ENCODE results near the gene ADGRL2.

The ADGRL2 gene

GRCh38 chr1:81808760-81809159 is 8.0 kb downstream of the ADGRL2 start:
- DNase-seq = no peak

GRCh38 chr1:81809808-81810207 is 9.1 kb downstream of the ADGRL2 start:
- no peak for DNase-seq

GRCh38 chr1:81811757-81812371 is 11.1 kb downstream of the ADGRL2 start:
- DNase-seq = no peak

- peak; percentile 26 for DNase-seq
Observed at GRCh38 chr1:81812712-81813111, 12.0 kb downstream of the ADGRL2 start.

GRCh38 chr1:81813691-81814090 is 13.0 kb downstream of the ADGRL2 start:
- DNase-seq = no peak

- DNase-seq = no peak
Observed at GRCh38 chr1:81819613-81820012, 18.9 kb downstream of the ADGRL2 start.

GRCh38 chr1:81820765-81821164 is 20.0 kb downstream of the ADGRL2 start:
- DNase-seq = no peak

GRCh38 chr1:81823082-81823481 is 22.3 kb downstream of the ADGRL2 start:
- DNase-seq = no peak

- DNase-seq = no peak
Observed at GRCh38 chr1:81824759-81825158, 24.0 kb downstream of the ADGRL2 start.

- no peak for DNase-seq
Observed at GRCh38 chr1:81827942-81828341, 27.2 kb downstream of the ADGRL2 start.

- peak; percentile 81 for DNase-seq
Observed at GRCh38 chr1:81832573-81832972, 31.8 kb downstream of the ADGRL2 start.

- no peak for DNase-seq
Observed at GRCh38 chr1:81833722-81834121, 33.0 kb downstream of the ADGRL2 start.

- no peak for DNase-seq
Observed at GRCh38 chr1:81834268-81834667, 33.5 kb downstream of the ADGRL2 start.

- no peak for DNase-seq
Observed at GRCh38 chr1:81834921-81835698, 34.4 kb downstream of the ADGRL2 start.

- no peak for DNase-seq
Observed at GRCh38 chr1:81836007-81836626, 35.4 kb downstream of the ADGRL2 start.

GRCh38 chr1:81838600-81839218 is 38.0 kb downstream of the ADGRL2 start:
- no peak for DNase-seq

GRCh38 chr1:81840805-81841204 is 40.1 kb downstream of the ADGRL2 start:
- no peak for DNase-seq

GRCh38 chr1:81841795-81842194 is 41.1 kb downstream of the ADGRL2 start:
- DNase-seq = no peak

GRCh38 chr1:81844477-81844876 is 43.7 kb downstream of the ADGRL2 start:
- no peak for DNase-seq

- DNase-seq = no peak
Observed at GRCh38 chr1:81846630-81847029, 45.9 kb downstream of the ADGRL2 start.

- no peak for DNase-seq
Observed at GRCh38 chr1:81847063-81847462, 46.3 kb downstream of the ADGRL2 start.

- DNase-seq = no peak
Observed at GRCh38 chr1:81848880-81849682, 48.3 kb downstream of the ADGRL2 start.

- no peak for DNase-seq
Observed at GRCh38 chr1:81850031-81850430, 49.3 kb downstream of the ADGRL2 start.
